HG03342 (cell line): ENCODE measurements around the gene QSOX2.

Experiments
- ATAC-seq: cut with Tn5 transposase; IDR thresholded peaks from one replicate; pipeline ENCODE4 v1.9.1; 2021; ENCODE audit warnings: mild to moderate bottlenecking, moderate library complexity; ENCODE audit not compliant: unreplicated experiment

Gene QSOX2

GRCh38 chr9:136225748-136226679 is 19.6 kb downstream of the QSOX2 start:
- peak; percentile 58 for ATAC-seq

DNA sequence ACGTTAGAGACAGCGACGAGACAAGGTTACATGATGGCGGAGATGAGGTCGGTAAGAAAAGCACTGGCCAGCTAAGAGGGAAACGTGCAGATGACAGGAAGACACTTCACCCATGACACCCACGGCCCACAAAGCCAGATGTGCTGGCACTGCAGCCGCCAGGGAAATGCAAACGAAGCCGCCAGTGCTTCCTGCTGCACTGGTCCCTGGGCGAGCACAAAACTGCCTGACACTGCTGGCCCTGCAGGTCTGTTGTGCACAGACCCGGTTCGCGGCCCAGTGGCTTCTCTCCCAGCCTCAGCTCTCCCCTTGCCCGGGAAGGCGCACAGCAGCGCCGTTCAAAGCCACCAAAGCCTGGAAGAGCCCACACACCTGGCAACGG is 20.3 kb downstream of the QSOX2 start:
- ATAC-seq, result peak; percentile 42

GRCh38 chr9:136223871-136224640 is 21.6 kb downstream of the QSOX2 start:
- ATAC-seq, result no peak

DNA sequence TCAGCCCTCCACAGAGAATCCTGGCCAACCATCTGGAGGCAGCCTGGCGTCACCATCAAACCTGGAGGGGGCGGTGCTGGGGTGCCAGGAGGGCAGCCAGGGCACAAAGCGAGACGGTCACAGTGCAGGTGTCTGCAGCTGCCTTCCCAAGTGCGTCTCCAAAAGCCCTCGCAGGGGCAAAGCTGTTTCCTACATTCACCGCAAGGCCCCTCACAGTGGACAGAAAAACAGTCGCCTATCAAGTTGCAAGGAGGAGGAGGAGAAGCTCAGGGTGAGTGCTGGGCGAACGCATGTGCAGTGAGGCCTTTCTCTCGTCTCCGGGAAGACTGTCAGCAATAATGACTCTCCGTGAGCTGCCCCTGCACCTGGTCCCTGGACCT is 22.7 kb downstream of the QSOX2 start:
- no peak for ATAC-seq

GRCh38 chr9:136222166-136222905 is 23.3 kb downstream of the QSOX2 start:
- no peak for ATAC-seq

- no peak for ATAC-seq
Observed at GRCh38 chr9:136220017-136220729, 25.4 kb downstream of the QSOX2 start.

- no peak for ATAC-seq
Observed at GRCh38 chr9:136219276-136219675, 26.3 kb downstream of the QSOX2 start.

GRCh38 chr9:136218673-136219072 is 26.9 kb downstream of the QSOX2 start:
- no peak for ATAC-seq

DNA sequence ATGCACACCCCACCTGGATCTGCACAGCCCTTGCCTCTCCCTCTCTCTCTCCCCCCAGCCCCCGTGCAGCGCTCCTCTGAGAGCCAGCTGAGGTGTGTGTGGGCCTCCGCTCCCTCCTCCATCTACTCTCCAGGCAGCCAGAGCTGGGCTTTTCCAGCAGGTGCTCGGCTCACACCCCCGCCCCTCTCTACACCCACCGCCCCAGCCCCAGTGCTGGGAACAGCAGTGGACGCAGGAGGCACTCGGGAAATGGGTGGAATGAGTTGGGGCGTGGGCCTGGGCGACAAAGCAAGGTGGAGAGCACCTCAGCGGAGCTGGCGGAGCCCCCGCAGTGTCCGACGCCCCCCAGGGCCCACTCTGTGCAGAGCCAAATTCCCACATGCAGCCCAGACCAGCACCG is 27.3 kb downstream of the QSOX2 start:
- ATAC-seq, result no peak

GRCh38 chr9:136216541-136217244 is 28.9 kb downstream of the QSOX2 start:
- no peak for ATAC-seq

GRCh38 chr9:136213733-136214132 is 31.9 kb downstream of the QSOX2 start:
- ATAC-seq, result no peak

GRCh38 chr9:136212345-136212950 is 33.2 kb downstream of the QSOX2 start:
- ATAC-seq, result no peak

- ATAC-seq, result no peak
Observed at GRCh38 chr9:136211441-136212344, 33.9 kb downstream of the QSOX2 start.

- no peak for ATAC-seq
Observed at GRCh38 chr9:136211006-136211405, 34.6 kb downstream of the QSOX2 start.

GRCh38 chr9:136210276-136210675 is 35.3 kb downstream of the QSOX2 start:
- no peak for ATAC-seq

GRCh38 chr9:136209786-136210185 is 35.8 kb downstream of the QSOX2 start:
- ATAC-seq, result no peak

DNA sequence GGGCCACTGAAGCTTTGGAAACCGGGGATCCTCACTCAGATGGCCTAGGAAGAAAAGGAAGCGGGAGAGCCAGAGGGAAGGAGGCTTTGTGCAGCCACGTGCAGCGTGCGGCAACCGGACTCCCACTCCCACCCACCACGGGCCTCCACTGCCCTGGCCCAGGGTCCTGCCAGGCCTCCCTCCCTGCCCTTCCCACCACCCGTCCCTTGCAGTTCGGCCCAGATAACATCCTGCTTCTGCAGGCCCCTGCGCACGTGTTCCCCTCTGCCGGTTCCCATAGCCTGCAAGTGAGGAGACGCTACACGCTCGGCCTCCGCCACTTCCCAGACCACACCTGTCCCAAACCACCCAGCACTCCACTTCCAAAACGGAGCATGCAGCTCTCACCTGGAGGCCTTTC is 36.4 kb downstream of the QSOX2 start:
- ATAC-seq, result no peak

DNA sequence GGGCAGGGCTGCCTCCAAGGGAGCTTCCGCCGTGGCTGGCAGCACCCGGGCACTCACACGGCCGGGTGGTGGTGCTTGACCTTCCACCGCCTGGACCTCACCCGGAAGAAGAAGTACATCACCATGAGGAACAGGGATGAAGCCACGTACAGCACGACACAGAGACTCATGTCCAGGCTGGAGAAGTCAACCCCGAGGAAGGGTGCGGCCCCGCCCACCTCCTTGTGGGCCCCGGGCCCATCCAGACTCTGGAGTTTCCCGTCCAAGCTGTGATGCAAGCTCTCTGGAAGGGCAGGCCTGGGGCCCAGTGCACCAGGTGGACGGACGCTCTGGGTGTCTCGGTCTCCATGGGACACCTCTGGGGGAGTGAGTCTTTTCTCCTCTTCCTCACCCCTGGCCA is 36.9 kb downstream of the QSOX2 start:
- ATAC-seq, result no peak

DNA sequence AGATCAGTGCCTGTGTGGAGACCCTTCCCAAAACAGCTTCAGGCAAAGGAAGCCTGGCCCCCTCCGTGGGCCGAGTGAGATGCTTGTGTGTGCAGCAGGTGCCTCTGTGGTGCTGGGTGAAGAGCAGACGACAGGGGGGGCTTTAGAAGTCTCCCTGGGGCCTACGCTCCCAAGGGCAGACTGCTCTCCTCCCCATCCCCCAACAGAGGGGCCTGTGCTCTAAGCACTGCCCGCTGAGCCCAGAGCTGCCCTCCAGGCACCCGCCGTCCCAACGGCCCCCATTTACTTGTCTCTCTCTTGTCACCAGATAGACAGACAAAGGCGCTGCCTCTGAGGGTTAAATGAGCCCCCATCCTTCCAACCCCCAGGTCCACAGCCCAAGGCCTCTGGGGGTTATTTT is 38.0 kb downstream of the QSOX2 start:
- ATAC-seq, result no peak
